ENCODE results near the gene ZBTB7B.
"Not testable (repeated sequence)": the region's sequence is repeated elsewhere in the genome, so short reads cannot be mapped to it uniquely, and the experiment has no call there.

Gene ZBTB7B

GRCh38 chr1:154989195-154989860 lies 13.3 kb upstream of the ZBTB7B start:
- no peak for DNase-seq

GRCh38 chr1:154990276-154990675 lies 12.3 kb upstream of the ZBTB7B start:
- DNase-seq: no peak

- no peak for DNase-seq
Observed at GRCh38 chr1:154992721-154993571, 9.7 kb upstream of the ZBTB7B start.

- no peak for DNase-seq
Observed at GRCh38 chr1:154993572-154994268, 8.9 kb upstream of the ZBTB7B start, which contains the start of gene LENEP. TSS of gene LENEP (plus strand) at chr1:154993586. CDS start at chr1:154993608, 22 bp downstream.

GRCh38 chr1:154994269-154994587 lies 8.4 kb upstream of the ZBTB7B start:
- DNase-seq: no peak

GRCh38 chr1:154994591-154994990 lies 8.0 kb upstream of the ZBTB7B start:
- DNase-seq: no peak

- not testable (repeated sequence) for DNase-seq
Observed at GRCh38 chr1:154995301-154995983, 7.2 kb upstream of the ZBTB7B start.

- no peak for DNase-seq
Observed at GRCh38 chr1:154996966-154997701, 5.5 kb upstream of the ZBTB7B start.

GRCh38 chr1:154998201-154998780 lies 4.3 kb upstream of the ZBTB7B start:
- no peak for DNase-seq

- peak; percentile 24 for DNase-seq
Observed at GRCh38 chr1:154998818-154999570, 3.6 kb upstream of the ZBTB7B start.

- peak; percentile 35 for DNase-seq
Observed at GRCh38 chr1:154999571-155000410, 2.8 kb upstream of the ZBTB7B start.

- DNase-seq: no peak
Observed at GRCh38 chr1:155000411-155000725, 2.2 kb upstream of the ZBTB7B start.

- peak; percentile 85 for DNase-seq
Observed at GRCh38 chr1:155000726-155001424, 1.7 kb upstream of the ZBTB7B start.

- no peak for DNase-seq
Observed at GRCh38 chr1:155001425-155001674, 1.3 kb upstream of the ZBTB7B start.

GRCh38 chr1:155001675-155002463 lies 733 bp upstream of the ZBTB7B start:
- DNase-seq: peak; percentile 97

- no peak for DNase-seq
Observed at GRCh38 chr1:155003227-155003765, 694 bp downstream of the ZBTB7B start.

- no peak for DNase-seq
Observed at GRCh38 chr1:155003766-155004351, 1.3 kb downstream of the ZBTB7B start.

- no peak for DNase-seq
Observed at GRCh38 chr1:155004352-155005075, 1.9 kb downstream of the ZBTB7B start.
